Measurements from ENCODE around the gene TNPO3.
"Not testable (repeated sequence)": the region's sequence is repeated elsewhere in the genome, so short reads cannot be mapped to it uniquely, and the experiment has no call there.

TNPO3 gene

DNA sequence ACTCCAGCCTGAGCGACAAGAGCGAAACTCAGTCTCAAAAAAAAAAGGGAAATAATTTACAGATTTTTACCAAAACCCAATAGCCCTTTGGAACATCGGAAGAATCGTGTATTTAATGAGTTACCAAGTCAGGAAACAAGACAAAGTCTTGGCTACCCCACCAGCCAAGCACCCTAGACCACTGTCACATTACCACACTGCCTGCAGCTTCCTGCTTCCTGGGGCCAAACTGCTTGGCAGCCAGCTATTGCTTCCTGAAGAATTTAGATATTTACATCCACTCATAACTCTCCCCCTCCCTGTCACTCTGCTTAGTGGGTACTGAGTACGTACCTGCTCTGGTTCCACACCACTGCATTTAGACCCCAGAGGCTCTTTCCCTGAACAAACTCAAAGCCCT, 14.1 kb upstream of the TNPO3 start:
- DNase-seq (ENCODE audit: low read depth in 3 of 3): no peak

DNA sequence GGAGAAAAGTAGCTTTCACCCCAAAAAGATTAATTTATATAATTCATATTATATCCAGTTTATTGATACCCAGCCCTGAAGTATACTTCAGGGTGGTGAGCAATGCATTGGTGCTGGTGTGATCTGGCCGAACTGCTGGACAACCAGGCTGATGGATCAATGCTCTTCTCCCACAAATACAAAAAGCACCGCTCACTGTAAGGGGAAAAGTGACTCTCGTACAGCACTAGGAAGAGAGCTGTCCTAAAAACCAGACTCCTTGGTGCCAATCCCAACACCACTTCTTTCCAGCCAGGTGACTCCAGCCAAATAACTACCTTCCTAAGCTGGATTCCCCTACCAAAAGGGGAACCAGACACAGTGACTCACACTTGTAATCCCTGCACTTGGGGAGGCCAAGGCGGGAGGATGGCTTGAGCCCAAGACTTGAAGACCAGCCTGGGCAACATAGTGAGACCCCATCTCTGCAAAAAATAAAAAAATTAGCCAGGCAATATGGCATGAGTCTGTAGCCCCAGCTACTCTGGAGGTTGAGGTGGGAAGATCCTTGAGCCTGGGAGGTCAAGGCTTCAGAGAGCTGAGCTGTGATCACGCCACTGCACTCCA, 13.1 kb upstream of the TNPO3 start:
- no peak for DNase-seq (ENCODE audit: low read depth in 3 of 3)

DNA sequence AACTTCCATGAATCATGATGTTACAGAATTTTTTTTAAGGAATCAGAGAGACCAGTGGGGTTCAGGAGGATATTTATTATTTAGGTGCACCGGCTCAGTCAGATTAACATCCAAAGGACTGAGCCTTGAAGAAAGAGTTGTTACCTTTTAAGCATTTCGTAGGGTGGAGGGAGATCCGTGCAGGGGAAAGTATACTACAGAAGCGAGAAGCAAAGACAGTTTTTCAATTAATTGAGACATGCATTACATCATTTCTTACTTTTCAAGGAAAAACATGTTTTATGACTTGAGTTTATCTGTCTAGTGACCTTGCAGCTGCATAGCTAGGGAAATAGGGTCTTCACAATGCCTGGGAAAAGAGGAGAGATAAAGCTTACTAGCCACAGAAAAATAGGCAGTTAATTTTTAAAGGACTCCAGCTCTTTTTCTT, 12.2 kb upstream of the TNPO3 start:
- DNase-seq (ENCODE audit: low read depth in 3 of 3): not testable (repeated sequence)

- DNase-seq (ENCODE audit: low read depth in 3 of 3): no peak
Observed at GRCh38 chr7:129066290-129067131, 11.6 kb upstream of the TNPO3 start.

DNA sequence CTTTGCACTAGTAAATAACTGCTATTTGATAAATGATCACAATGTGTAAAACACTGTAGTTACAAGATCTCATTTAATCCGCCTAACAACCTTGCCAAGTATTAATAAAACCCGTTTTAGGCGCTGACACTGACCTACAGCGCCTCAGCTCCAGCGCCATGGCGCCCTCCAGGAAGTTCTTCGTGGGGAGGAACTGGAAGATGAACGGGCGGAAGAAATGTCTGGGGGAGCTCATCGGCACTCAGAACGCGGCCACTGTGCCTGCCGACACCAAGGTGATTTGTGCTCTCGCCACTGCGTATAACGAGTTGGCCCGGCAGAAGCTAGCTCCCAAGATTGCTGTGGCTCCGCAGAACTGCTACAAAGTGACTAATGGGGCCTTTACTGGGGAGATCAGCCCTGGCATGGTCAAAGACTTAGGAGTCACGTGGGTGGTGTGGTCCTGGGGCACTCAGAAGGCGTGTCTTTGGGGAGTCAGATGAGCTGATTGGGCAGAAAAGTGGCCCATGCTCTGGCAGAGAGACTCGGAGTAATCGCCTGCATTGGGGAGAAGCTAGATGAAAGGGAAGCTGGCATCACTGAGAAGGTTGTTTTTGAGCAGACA, 1.1 kb upstream of the TNPO3 start:
- no peak for DNase-seq (ENCODE audit: low read depth in 3 of 3)

- no peak for DNase-seq (ENCODE audit: low read depth in 3 of 3)
Observed at GRCh38 chr7:129055294-129055816, 444 bp upstream of the TNPO3 start.

GRCh38 chr7:129053938-129054437, 923 bp downstream of the TNPO3 start:
- DNase-seq (ENCODE audit: low read depth in 3 of 3): no peak

- DNase-seq (ENCODE audit: low read depth in 3 of 3): no peak
Observed at GRCh38 chr7:129052441-129052840, 2.5 kb downstream of the TNPO3 start.

GRCh38 chr7:129051459-129051858, 3.5 kb downstream of the TNPO3 start:
- DNase-seq (ENCODE audit: low read depth in 3 of 3): not testable (repeated sequence)

DNA sequence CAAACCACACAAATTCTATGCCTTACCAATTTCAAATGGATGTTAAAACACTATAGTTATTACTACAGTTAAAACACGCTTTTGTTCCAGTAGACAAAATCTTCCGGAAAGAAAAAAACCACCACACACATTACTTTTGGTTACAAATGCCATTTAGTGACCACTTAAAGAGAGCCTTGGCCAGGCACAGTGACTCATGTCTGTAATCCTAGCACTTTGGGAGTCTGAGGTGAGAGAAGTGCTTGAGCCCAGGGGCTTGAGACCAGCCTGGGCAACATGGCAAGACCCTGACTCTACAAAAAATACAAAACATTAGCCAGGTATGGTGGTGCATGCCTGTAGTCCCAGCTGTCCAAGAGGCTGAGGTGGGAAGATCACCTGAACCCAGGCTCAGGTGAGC, 7.2 kb downstream of the TNPO3 start:
- DNase-seq (ENCODE audit: low read depth in 3 of 3): no peak

GRCh38 chr7:129045682-129046081, 9.2 kb downstream of the TNPO3 start:
- no peak for DNase-seq (ENCODE audit: low read depth in 3 of 3)

- no peak for DNase-seq (ENCODE audit: low read depth in 3 of 3)
Observed at GRCh38 chr7:129043012-129043411, 11.9 kb downstream of the TNPO3 start.

- DNase-seq (ENCODE audit: low read depth in 3 of 3): no peak
Observed at GRCh38 chr7:129041142-129042085, 13.5 kb downstream of the TNPO3 start.

DNA sequence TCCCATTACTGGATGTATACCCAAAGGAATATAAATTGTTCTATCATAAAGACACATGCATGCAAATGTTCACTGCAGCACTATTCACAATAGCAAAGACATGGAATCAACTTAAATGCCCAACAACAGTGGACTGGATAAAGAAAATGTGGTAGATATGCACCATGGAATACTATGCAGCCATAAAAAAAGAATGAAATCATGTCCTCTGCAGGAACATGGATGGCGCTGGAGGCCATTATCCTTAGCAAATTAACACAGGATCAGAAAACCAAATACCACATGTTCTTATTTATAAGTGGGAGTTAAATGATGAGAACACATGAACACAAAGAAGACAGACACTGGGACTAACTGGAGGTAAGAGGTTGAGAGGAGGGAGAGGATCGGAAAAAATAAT, 16.4 kb downstream of the TNPO3 start:
- not testable (repeated sequence) for DNase-seq (ENCODE audit: low read depth in 3 of 3)

DNA sequence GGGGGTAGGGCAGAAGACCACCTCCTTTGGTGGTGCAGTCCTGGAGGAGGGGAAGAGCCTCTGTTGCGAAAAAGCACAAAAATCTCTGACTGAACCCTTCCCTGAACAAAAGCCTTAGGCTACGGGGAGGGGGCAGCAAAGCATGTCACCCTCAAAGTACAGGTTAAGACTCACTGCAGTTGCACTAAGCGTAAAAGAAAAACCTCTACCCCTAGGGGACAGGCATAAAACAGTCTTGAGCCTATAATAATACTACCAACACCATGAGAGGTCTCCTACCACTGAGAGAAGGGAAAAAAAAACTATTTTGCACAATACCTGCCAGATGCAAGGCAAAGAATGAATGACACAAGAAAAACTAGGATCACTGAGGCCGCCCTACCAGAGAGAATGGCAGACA, 17.3 kb downstream of the TNPO3 start:
- no peak for DNase-seq (ENCODE audit: low read depth in 3 of 3)

DNA sequence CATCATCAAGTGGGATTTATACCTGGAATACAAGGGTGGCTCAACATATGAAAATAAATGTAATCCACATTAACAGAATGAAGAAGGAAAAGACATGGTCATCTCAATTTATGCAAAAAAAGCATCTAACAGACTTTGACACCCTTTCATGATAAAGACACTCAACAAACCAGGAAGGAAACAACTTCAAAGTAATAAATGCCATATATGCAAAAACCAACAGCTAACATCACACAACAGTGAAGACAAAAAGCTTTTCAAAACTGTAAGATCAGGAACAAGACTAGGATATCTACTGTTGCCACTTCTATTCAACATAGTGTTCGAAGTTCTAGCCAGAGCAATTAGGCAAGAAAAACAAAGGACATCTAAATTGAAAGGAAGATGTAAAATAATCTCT, 22.9 kb downstream of the TNPO3 start:
- no peak for DNase-seq (ENCODE audit: low read depth in 3 of 3)

DNA sequence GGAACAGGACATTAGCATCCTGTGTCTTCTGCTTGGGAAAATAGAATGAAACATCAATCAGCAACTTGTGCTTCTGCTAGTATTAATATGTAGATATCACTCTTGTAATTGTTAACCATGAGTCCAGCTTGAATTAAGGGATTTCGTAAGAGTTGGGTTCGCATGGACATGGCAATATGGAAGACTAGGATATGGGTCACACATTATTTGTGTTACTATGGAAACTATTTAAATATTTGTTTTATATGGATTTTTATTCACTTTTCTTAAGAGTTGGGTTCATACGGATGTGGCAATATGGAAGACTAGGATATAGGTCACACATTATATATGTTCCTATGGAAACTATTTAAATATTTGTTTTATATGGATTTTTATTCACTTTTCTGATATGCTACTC, 24.5 kb downstream of the TNPO3 start:
- no peak for DNase-seq (ENCODE audit: low read depth in 3 of 3)

DNA sequence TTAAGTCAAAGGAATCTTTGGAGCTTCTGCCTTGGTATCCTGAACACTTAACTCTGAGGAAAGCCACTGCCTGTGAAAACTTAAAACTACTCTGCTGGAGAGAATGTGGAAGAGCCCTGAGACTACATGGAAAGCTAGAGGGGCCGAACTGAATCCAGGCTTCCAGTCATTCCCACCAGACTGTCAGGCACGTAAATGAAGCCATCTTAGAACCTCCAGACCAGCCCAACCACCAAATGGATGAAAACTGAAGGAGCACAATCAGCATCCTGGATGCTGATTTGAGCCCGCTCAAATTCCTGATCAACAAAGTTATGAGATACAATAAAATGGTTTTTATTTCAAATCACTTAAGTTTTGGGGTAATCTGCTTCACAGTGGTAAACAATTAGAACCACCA, 30.8 kb downstream of the TNPO3 start:
- no peak for DNase-seq (ENCODE audit: low read depth in 3 of 3)

GRCh38 chr7:129021656-129022055, 33.3 kb downstream of the TNPO3 start:
- DNase-seq (ENCODE audit: low read depth in 3 of 3): no peak

GRCh38 chr7:129017933-129018538, 36.9 kb downstream of the TNPO3 start:
- DNase-seq (ENCODE audit: low read depth in 3 of 3): no peak

DNA sequence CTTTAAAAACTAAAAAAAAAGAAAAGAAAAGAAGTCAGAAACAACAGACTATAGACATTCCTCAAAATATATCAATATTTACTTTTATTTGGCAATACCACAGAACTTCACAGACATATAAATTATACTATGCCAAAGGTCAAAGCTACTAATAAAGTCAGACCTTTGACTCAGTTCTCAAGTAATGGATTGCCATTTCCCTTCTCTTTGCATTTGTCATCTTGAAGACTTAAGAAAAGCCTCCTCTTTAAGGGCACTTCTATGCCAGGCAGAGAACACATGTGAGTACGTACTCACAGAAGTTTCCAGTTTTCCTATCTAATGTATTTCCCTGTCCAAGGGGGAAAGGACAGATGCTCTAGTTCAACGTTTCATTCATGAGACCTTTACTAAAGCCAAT, 37.6 kb downstream of the TNPO3 start:
- no peak for DNase-seq (ENCODE audit: low read depth in 3 of 3)
